OCI-LY1 (cell line): Measurements from ENCODE around the gene GOLGA8F.
"Not testable (repeated sequence)": the region's sequence is repeated elsewhere in the genome, so short reads cannot be mapped to it uniquely, and the experiment has no call there.

Experiments used
- H2AFZ ChIP-seq: fragments of 200-600 bp; sonication (generic), shearing (Covaris generic); 2 replicates; pipeline ENCODE4 v1.6.0; 2014; ENCODE audit warnings: antibody characterized with exemption, mild to moderate bottlenecking, low read length
- H3F3A ChIP-seq: fragments of 200-600 bp; sonication (generic), shearing (Covaris generic); 2 replicates; pipeline ENCODE4 v1.6.0; 2014; ENCODE audit warnings: mild to moderate bottlenecking, antibody characterized with exemption, low read length, moderate library complexity; ENCODE audit not compliant: insufficient read depth
- H3K27ac ChIP-seq: fragments of 200-600 bp; sonication (generic); 2 replicates; pipeline ENCODE4 v1.5.1; 2014; ENCODE audit warnings: low read length, mixed run types, mild to moderate bottlenecking, low read depth; ENCODE audit not compliant: poor library complexity, severe bottlenecking
- H3K27me3 ChIP-seq: fragments of 200-600 bp; sonication (generic); 2 replicates; pipeline ENCODE4 v1.6.0; 2014; ENCODE audit warnings: antibody characterized with exemption, mild to moderate bottlenecking, low read length, moderate library complexity; ENCODE audit not compliant: insufficient read depth
- H3K36me3 ChIP-seq: fragments of 200-600 bp; sonication (generic); 2 replicates; pipeline ENCODE4 v1.6.1; 2014; ENCODE audit warnings: mild to moderate bottlenecking, antibody characterized with exemption, low read length, moderate library complexity, mixed read lengths; ENCODE audit not compliant: insufficient read depth
- H3K4me1 ChIP-seq: fragments of 200-600 bp; sonication (generic); 2 replicates; pipeline ENCODE4 v1.5.1; 2014; ENCODE audit warnings: mild to moderate bottlenecking, low read length, moderate library complexity; ENCODE audit not compliant: insufficient read depth, severe bottlenecking
- H3K4me2 ChIP-seq: fragments of 200-600 bp; sonication (generic), shearing (Covaris generic); 2 replicates; pipeline ENCODE4 v1.6.1; 2014; ENCODE audit warnings: low read length
- H3K4me3 ChIP-seq: fragments of 200-600 bp; sonication (generic); 2 replicates; pipeline ENCODE4 v1.5.1; 2014; ENCODE audit warnings: low read length, low read depth, mild to moderate bottlenecking, mixed read lengths; ENCODE audit not compliant: poor library complexity, severe bottlenecking
- H3K79me2 ChIP-seq: fragments of 200-600 bp; shearing (Covaris generic); 2 replicates; pipeline ENCODE4 v1.6.1; 2016; ENCODE audit warnings: mixed run types, low read length, mixed read lengths; ENCODE audit not compliant: insufficient read depth
- H3K9ac ChIP-seq: fragments of 200-600 bp; sonication (generic), shearing (Covaris generic); 2 replicates; pipeline ENCODE4 v1.6.1; 2014; ENCODE audit warnings: mild to moderate bottlenecking, low read length, mixed read lengths
- H3K9me2 ChIP-seq: fragments of 200-600 bp; sonication (generic), shearing (Covaris generic); 2 replicates; pipeline ENCODE4 v1.6.1; 2014; ENCODE audit warnings: low read depth, mild to moderate bottlenecking, low read length, mixed read lengths
- H3K9me3 ChIP-seq: fragments of 200-600 bp; shearing (Covaris generic); 2 replicates; pipeline ENCODE4 v1.6.1; 2014; ENCODE audit warnings: low read length, mixed read lengths
- H4K20me1 ChIP-seq: fragments of 200-600 bp; sonication (generic), shearing (Covaris generic); 2 replicates; pipeline ENCODE4 v1.6.0; 2016; ENCODE audit warnings: mild to moderate bottlenecking, low read length; ENCODE audit not compliant: insufficient read depth

GOLGA8F gene, protein sequence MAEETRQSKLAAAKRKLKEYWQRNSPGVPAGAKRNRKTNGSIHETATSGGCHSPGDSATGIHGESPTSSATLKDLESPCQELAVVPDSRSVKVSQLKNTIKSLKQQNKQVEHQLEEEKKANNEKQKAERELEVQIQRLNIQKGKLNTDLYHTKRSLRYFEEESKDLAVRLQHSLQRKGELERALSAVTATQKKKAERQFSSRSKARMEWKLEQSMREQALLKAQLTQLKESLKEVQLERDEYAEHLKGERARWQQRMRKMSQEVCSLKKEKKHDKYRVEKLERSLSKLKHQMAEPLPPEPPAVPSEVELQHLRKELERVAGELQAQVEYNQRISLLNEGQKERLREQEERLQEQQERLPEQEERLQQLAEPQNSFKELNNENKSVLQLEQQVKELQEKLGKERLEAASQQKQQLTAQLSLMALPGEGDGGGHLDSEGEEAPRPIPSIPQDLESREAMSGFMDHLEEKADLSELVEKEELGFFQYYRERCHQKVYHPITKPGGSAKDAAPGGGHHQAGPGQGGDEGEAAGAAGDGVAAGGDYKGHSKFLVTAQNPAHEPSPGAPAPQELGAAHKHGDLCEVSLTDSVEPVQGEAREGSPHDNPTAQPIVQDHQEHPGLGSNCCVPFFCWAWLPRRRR

DNA sequence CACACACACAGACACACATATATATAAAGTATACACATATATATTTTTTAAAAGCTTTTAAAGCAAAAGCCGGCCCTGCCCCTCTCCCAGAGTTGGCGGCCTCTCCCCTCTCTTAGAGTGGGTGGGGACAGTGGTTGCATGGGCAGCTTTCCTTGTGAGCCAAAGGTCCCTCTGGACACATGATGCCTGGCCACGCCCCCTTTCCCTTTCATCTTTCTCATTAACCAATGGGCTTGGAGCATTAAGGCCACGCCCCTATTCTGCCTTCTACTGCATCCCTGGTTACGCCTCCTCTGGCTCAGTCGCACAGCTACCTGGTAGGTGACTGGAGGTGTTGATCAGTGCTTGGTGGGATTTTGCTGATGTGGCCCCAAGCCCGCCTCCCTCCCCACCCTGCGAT is at the start of gene GOLGA8F:
TSS of gene GOLGA8F (plus strand) at position 301 of the 400 bp plus-strand sequence. CDS start at position 399, 98 bp downstream.
- not testable (repeated sequence) for H3K4me3 ChIP-seq, H3K9ac ChIP-seq, H4K20me1 ChIP-seq, H2AFZ ChIP-seq, H3K27ac ChIP-seq, H3K4me2 ChIP-seq, H3F3A ChIP-seq, H3K79me2 ChIP-seq, H3K4me1 ChIP-seq, H3K9me2 ChIP-seq, H3K27me3 ChIP-seq, H3K36me3 ChIP-seq, H3K9me3 ChIP-seq

DNA sequence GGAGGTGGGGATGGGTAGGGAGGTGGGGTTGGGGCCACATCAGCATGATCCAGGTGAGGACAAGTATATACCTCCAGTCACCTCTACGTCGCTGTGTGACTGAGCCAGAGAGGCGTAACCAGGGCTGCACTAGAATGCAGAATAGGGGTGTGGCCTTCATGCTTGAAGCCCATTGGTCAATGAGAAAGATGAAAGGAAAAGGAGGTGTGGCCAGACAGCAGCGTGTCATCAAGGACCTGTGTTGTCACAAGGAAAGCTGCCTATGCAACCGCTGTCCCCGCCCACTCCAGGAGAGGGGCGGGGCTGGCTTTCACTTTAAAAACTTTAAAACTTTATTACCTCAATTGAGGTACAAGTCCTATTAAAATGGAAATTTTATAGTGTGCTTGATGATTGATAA is 20.5 kb upstream of the GOLGA8F start, which contains the start of gene GOLGA6L24:
TSS of gene GOLGA6L24 (minus strand) at position 101 of the 400 bp plus-strand sequence. CDS start at position 40, 61 bp downstream.
- H3K27me3 ChIP-seq, H3K36me3 ChIP-seq, H2AFZ ChIP-seq, H3K9ac ChIP-seq, H3K27ac ChIP-seq, H3K79me2 ChIP-seq, H3K4me3 ChIP-seq, H4K20me1 ChIP-seq, H3K9me3 ChIP-seq, H3K9me2 ChIP-seq, H3F3A ChIP-seq, H3K4me1 ChIP-seq, H3K4me2 ChIP-seq: not testable (repeated sequence)

DNA sequence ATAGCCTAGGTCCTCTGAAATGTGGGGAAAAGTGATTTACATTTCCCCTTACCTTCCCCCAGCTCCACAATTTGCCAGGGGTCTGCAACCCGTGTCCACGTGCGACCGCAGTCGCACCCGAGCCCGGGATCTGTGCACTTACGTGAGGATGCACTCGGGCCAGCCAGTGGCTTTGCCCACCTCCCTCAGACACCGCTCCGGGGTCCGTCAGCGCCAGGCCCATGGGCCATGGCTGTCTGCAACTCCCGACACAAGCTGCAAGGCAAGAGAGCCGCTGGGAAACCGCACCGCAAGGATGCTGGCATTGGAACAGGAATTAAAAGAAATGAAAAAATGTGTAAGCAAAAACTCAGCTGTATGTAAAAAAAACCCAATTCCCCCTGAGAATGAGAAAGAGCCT is 13.0 kb upstream of the GOLGA8F start:
- H4K20me1 ChIP-seq, H3K36me3 ChIP-seq, H3K4me3 ChIP-seq, H3K9me3 ChIP-seq, H3F3A ChIP-seq, H3K4me1 ChIP-seq, H3K27me3 ChIP-seq, H3K9ac ChIP-seq, H3K27ac ChIP-seq, H3K4me2 ChIP-seq, H3K9me2 ChIP-seq, H3K79me2 ChIP-seq, H2AFZ ChIP-seq: not testable (repeated sequence)

DNA sequence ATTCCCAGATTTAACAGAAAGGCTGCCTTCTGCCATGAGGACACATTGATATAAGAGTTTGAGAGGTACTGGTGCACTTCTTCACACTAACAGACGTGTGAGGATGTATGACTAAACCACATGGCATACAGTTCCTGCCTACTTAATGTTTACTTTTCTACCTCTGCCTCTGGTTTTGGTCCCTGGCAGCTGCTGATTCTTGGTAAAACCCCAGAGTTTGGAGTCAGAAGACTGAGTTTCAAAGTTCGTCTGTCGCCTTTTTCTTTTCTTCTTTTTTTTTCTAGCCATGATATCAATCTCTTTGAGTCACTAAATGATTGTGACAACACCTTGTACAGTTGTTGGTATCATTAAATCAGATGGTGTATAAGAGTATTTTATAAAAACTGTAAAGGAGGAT is 1.6 kb downstream of the GOLGA8F start:
- H3K4me2 ChIP-seq, H3K27me3 ChIP-seq, H4K20me1 ChIP-seq, H2AFZ ChIP-seq, H3F3A ChIP-seq, H3K9ac ChIP-seq, H3K27ac ChIP-seq, H3K4me1 ChIP-seq, H3K9me2 ChIP-seq, H3K9me3 ChIP-seq, H3K36me3 ChIP-seq, H3K79me2 ChIP-seq, H3K4me3 ChIP-seq: not testable (repeated sequence)

DNA sequence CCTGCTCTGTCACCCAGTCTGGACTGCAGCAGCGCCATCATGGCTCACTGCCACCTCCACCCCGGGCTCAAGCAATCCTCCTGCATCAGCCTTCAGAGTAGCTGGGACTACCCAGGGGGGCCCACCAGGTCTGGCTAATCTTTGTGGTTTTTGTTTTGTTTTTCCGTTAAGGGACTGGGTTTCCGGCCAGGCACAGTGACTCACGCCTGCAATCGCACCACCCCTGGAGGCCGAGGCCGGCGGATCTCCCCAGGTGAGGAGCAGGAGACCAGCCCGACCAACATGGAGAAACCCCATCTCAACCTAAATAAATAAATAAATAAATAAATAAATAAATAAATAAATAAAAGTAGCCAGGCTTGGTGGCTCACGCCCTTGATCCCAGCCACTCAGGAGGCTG is 17.6 kb downstream of the GOLGA8F start:
- H3F3A ChIP-seq, H3K27me3 ChIP-seq: not testable (repeated sequence)

DNA sequence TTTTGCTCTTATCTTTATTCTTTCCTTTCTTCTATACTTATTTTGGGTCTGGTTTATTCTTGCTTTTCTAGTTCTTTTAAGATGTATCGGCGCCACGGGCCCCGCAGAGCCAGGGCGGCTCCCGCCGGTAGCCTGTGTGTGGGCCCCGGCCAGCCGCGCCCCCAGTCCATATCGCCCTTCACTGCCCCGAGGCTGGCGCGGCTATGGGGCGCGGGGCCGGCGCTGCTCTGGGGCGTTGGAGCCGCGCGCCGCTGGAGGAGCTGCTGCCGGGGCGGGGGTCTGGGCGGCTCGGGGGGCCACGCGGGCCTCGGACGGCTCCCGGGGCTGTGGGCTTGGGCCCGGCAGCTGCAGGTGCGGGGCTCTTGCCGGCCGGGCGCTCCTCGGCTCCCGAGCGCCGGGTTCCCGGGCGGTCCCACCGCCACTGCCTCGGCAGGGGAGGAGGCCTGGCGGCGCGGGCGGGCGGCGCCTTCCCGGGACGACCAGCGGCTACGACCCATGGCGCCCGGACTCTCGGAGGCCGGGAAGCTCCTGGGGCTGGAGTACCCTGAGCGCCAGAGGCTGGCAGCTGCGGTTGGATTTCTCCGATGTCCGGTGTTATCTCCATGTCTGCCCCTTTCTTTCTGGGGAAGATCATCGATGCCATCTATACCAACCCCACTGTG is 24.4 kb downstream of the GOLGA8F start:
- H4K20me1 ChIP-seq, H3K27ac ChIP-seq, H3K9me3 ChIP-seq, H3K4me3 ChIP-seq, H3K9ac ChIP-seq, H3K27me3 ChIP-seq, H3F3A ChIP-seq, H2AFZ ChIP-seq, H3K4me1 ChIP-seq, H3K36me3 ChIP-seq, H3K79me2 ChIP-seq, H3K9me2 ChIP-seq, H3K4me2 ChIP-seq: not testable (repeated sequence)

More for the DNA sequence above, 17.6 kb downstream of the GOLGA8F start:
- H3K36me3 ChIP-seq, H3K79me2 ChIP-seq, H3K9ac ChIP-seq, H3K4me1 ChIP-seq, H2AFZ ChIP-seq, H3K9me2 ChIP-seq, H4K20me1 ChIP-seq, H3K9me3 ChIP-seq, H3K27ac ChIP-seq, H3K4me3 ChIP-seq, H3K4me2 ChIP-seq: not testable (repeated sequence)

DNA sequence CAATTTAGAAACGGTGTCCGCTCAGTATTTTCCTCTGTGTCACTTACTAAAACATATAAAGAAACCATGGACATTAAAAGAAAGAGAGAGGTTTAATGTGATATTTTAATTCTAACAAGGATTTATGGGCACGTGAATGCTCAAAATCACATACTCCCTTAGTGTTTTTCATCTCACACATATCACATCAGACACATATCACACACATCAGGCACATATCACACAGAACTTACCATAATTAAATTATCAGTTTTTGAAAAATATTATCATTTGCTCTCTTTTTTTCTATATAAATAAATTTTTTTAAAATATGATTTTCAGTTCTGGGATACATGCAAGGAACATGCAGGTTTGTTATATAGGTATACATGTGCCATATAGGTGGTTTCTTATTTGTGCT is 42.0 kb downstream of the GOLGA8F start:
- not testable (repeated sequence) for H4K20me1 ChIP-seq, H3K27ac ChIP-seq, H3K9me3 ChIP-seq, H3K9ac ChIP-seq, H3K4me3 ChIP-seq, H2AFZ ChIP-seq, H3K4me1 ChIP-seq, H3K9me2 ChIP-seq, H3K4me2 ChIP-seq, H3F3A ChIP-seq, H3K27me3 ChIP-seq, H3K79me2 ChIP-seq, H3K36me3 ChIP-seq
